GM12872 (cell line): ENCODE measurements around the gene VMAC.

Source experiments
- TF ChIP-seq, protein P1 (sequence below): IDR thresholded peaks from 3 replicates; pipeline ENCODE4 v1.5.1; 2011; ENCODE audit warnings: low read depth, mild to moderate bottlenecking, low read length, moderate library complexity; ENCODE audit not compliant: insufficient read depth

VMAC gene

DNA sequence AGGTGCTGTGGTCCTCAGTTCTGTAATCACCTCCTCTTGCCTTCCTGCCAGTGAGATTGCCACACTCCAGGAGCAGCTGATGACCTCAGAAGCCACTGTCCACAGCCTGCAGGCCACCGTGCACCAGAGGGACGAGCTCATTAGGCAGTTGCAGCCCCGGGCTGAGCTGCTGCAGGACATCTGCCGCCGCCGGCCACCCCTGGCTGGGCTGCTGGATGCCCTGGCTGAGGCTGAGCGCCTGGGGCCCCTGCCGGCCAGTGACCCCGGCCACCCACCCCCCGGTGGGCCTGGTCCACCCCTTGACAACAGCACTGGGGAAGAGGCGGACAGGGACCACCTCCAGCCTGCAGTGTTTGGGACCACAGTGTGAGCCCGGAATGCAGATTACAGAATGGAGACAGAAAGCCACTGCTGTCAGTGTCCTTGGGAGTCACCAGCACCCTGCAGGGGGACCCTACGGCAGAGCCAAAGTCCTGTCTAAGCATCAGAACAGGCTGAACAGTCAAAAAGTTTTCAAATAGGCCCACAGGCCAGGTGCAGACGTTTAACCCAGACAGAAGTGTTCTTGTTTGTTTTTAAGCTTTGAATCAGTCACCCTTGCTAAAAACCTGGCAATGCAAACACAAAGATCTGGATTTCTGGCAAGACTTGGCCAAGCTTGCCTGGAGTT is 4.2 kb downstream of the VMAC start:
- TF ChIP-seq, protein P1, sequence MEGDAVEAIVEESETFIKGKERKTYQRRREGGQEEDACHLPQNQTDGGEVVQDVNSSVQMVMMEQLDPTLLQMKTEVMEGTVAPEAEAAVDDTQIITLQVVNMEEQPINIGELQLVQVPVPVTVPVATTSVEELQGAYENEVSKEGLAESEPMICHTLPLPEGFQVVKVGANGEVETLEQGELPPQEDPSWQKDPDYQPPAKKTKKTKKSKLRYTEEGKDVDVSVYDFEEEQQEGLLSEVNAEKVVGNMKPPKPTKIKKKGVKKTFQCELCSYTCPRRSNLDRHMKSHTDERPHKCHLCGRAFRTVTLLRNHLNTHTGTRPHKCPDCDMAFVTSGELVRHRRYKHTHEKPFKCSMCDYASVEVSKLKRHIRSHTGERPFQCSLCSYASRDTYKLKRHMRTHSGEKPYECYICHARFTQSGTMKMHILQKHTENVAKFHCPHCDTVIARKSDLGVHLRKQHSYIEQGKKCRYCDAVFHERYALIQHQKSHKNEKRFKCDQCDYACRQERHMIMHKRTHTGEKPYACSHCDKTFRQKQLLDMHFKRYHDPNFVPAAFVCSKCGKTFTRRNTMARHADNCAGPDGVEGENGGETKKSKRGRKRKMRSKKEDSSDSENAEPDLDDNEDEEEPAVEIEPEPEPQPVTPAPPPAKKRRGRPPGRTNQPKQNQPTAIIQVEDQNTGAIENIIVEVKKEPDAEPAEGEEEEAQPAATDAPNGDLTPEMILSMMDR = no peak

DNA sequence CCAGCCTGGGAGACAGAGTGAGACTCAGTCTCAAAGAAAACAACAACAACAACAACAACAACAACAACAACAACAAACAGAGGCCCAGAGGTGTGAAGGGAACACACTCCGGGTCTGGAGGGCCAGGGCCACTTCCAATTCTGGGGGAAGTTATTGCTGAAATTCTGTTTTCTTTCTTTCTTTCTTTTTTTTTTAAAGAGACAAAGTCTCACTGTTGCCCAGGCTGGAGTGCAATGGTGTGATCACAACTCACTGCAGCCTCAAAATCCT is 5.9 kb downstream of the VMAC start:
- TF ChIP-seq, protein P1 = no peak

DNA sequence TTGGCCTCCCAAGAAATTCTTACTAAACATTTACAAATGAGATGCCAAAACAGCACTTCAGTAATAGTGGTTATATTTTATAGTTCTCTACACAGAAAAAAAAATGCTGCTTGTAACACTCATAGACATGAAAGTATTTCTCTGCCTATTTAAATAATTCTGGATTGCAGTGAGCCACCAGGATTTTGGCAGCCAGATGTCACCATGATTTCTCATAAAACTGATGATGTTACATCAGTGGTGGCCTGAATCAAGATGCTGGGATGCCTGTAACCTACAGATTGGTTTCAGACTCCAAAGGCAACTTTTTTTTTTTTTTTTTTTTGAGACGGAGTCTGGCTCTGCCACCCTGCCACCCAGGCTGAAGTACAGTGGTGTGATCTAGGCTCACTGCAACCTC is 6.7 kb downstream of the VMAC start:
- TF ChIP-seq, protein P1 = no peak

DNA sequence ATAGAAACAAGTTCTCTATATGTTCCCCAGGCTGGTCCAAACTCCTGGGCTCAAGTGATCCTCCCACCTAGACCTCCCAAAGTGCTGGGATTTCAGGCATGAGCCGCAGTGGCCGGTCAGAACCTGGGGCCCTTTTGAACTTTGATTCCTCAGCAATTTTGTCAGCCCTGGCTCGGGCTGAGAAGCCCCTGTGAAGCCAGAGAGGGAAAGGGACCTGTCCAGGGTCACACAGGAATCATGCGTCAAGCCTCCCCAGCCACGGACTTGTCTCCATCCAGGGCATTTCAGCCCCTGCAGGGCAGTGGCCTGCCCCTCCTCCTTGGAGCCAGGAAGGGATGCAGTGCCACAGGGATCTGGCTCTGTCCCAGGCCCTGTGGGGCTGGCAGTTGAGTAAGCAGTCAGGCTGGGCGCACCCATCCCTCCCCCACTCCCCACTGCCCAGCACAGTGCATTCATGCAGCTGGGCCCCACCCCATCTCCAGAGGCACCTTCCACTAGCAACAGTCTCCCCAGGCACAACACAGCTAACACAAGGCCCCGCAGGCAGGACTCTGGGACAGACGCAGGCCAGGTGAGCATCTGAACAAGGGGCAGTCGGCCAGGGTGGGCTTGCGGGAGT is 9.2 kb downstream of the VMAC start, which contains the start of gene CAPS:
CAPS (plus strand) TSS at position 516 of the 619 bp plus-strand sequence. CDS start 153 bp downstream, outside the sequence.
- TF ChIP-seq, protein P1 = no peak

DNA sequence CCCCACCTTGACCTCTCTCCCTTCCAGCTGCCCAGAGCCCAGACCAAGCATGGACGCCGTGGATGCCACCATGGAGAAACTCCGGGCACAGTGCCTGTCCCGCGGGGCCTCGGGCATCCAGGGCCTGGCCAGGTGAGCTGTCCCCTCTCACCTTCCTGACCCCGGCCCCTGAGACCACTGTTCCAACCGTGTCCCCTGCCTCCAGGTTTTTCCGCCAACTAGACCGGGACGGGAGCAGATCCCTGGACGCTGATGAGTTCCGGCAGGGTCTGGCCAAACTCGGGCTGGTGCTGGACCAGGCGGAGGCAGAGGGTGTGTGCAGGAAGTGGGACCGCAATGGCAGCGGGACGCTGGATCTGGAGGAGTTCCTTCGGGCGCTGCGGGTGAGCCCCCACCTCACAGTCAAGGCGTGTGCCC is 9.7 kb downstream of the VMAC start:
- TF ChIP-seq, protein P1 = no peak

DNA sequence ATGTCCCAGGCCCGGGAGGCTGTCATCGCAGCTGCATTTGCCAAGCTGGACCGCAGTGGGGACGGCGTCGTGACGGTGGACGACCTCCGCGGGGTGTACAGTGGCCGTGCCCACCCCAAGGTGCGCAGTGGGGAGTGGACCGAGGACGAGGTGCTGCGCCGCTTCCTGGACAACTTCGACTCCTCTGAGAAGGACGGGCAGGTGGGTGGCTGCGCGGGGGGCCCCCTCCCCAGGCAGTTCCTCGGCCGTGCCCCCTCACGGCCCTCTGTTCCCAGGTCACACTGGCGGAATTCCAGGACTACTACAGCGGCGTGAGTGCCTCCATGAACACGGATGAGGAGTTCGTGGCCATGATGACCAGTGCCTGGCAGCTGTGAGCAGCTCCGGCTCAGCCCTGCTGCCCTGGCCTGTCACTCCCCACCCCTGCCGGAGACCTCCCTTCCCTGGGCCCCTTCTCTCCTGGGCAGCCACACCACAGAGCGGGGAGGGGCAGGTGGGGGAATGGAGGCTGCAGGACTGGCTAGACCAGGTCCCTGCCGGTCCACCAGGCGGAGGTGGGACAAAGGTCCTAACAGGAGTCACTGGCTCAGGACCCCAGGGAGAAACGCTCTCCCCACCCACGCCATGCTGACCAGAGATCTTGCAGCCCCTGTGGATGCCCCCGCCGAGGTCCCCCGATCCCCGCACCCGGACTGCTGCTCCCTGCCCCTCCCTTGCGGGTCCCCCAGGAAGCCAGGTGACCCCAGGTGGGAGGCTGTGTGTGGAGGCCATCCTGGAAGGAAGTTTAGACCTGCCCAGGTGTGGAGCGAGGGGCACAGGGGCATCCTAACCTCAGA is 10.5 kb downstream of the VMAC start:
- TF ChIP-seq, protein P1 = no peak

DNA sequence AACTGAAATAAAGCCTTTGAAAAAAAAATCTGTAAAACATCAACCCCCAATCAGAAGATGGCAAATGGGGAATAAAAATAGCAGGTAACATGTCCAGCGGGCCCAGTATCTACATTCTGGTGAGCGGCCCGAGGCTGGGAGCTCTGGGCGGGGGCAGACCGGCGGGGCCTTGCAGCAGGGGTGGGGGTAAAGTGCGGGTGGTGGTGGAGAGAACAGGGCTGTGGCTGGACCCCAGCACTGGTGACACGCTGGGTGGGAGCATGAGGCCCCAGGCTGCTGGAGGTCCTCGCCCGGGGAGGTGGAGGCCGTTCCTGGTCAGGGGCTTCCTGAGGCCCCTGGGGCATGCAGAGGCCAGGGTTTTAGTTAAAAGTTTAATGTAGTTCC is 11.1 kb downstream of the VMAC start:
- TF ChIP-seq, protein P1 = no peak
